OCI-LY7 (cell line): ENCODE measurements around the gene RAB7A.
"Not testable (repeated sequence)": the region's sequence is repeated elsewhere in the genome, so short reads cannot be mapped to it uniquely, and the experiment has no call there.

Experiments used
- CTCF ChIP-seq: fragments of 200-600 bp; sonication (generic); conservative IDR thresholded peaks from 2 replicates; pipeline ENCODE4 v1.5.1; 2014; ENCODE audit warnings: mild to moderate bottlenecking, antibody characterized with exemption, low read length, moderate library complexity, mixed read lengths
- EZH2phosphoT487 ChIP-seq: fragments of 200-600 bp; sonication (generic); IDR thresholded peaks from 2 replicates; pipeline ENCODE4 v1.6.1; 2018; ENCODE audit warnings: low read depth, borderline replicate concordance, mild to moderate bottlenecking, mixed run types, antibody characterized with exemption, low read length, moderate library complexity, mixed read lengths

GRCh38 chr3:128718892-128719291 is 7.1 kb upstream of the RAB7A start:
- not testable (repeated sequence) for TF ChIP-seq CTCF, EZH2phosphoT487
